ENCODE measurements around the gene MYOF. TPM values are rescaled to one million over a fixed set of nuclear protein-coding genes. Genes with fewer than 3 reads are reported as not detected.
"Not testable (repeated sequence)": the region's sequence is repeated elsewhere in the genome, so short reads cannot be mapped to it uniquely, and the experiment has no call there.

Gene MYOF
- polyA plus RNA-seq, 1 donor (not counting 4 experiments of a cell fraction or from before 2014, with no cell fraction given) = 232 TPM

GRCh38 chr10:93319096-93319495, 163.0 kb downstream of the MYOF start:
- Histone ChIP-seq H3K36me3 (ENCODE audit: control insufficient read depth in 2 of 2, extremely low read depth in 1 of 2, insufficient read depth in 2 of 2, low read length in 2 of 2) (peaks cover 57 to 62% of the 10 kb centered on the region in 2 experiments), H3K79me2 (ENCODE audit: control insufficient read depth, insufficient read depth, low read length) (no peaks in the 10 kb centered on the region), H3K4me2 (ENCODE audit: control insufficient read depth, extremely low read depth, insufficient read depth, low read depth, low read length) (no peak overlapping the region), H3K27me3 (ENCODE audit: control insufficient read depth, extremely low read depth, insufficient read depth, low read length) (no peaks in the 10 kb centered on the region), H3K27ac (ENCODE audit: control insufficient read depth, insufficient read depth, low read length) (no peak overlapping the region), H4K20me1 (ENCODE audit: control insufficient read depth, extremely low read depth, insufficient read depth, low read length) (no peaks in the 10 kb centered on the region), H3K4me3 (ENCODE audit: control insufficient read depth in 2 of 3, extremely low read depth in 1 of 3, insufficient read depth in 2 of 3, low read depth in 1 of 3, low read length in 3 of 3) (no peak overlapping the region), H3K9me3 (ENCODE audit: control insufficient read depth, low read depth, low read length) (no peaks in the 10 kb centered on the region), H3K9ac (ENCODE audit: control insufficient read depth, extremely low read depth, insufficient read depth, low read length) (no peak overlapping the region), H3K9me1 (ENCODE audit: control insufficient read depth, extremely low read depth, insufficient read depth, low read length) (no peaks in the 10 kb centered on the region), H2AFZ (ENCODE audit: control insufficient read depth, low read length) (no peak overlapping the region), H3K4me1 (ENCODE audit: control insufficient read depth, extremely low read depth, insufficient read depth, low read length) (no peaks in the 10 kb centered on the region)
- no peak for FAIRE-seq
- TF ChIP-seq CTCF (optimal IDR thresholded peaks at IDR 0.05 in 1 of 3, IDR thresholded peaks at IDR 0.05 in 1 of 3, conservative IDR thresholded peaks at IDR 0.05 in 1 of 3; ENCODE audit: extremely low read depth in 1 of 3, insufficient read depth in 2 of 3, low read length in 3 of 3) (no peak), EZH2 (IDR thresholded peaks at IDR 0.05; ENCODE audit: low read length) (no peak)
- dilution Hi-C loops (cut with MboI; ENCODE audit: extremely low pct_ligation_motif_present, low sequenced_read_pairs) = no loop called here
- no peak for DNase-seq (ENCODE audit: low read depth, low spot score)

GRCh38 chr10:93315246-93315645, 166.9 kb downstream of the MYOF start:
- Histone ChIP-seq H3K4me2 (ENCODE audit: control insufficient read depth, extremely low read depth, insufficient read depth, low read depth, low read length) (no peak overlapping the region), H3K79me2 (ENCODE audit: control insufficient read depth, insufficient read depth, low read length) (no peaks in the 10 kb centered on the region), H3K36me3 (ENCODE audit: control insufficient read depth in 2 of 2, extremely low read depth in 1 of 2, insufficient read depth in 2 of 2, low read length in 2 of 2) (peaks cover 56 to 62% of the 10 kb centered on the region in 2 experiments), H3K9me1 (ENCODE audit: control insufficient read depth, extremely low read depth, insufficient read depth, low read length) (no peaks in the 10 kb centered on the region), H3K9me3 (ENCODE audit: control insufficient read depth, low read depth, low read length) (no peaks in the 10 kb centered on the region), H3K4me3 (ENCODE audit: control insufficient read depth in 2 of 3, extremely low read depth in 1 of 3, insufficient read depth in 2 of 3, low read depth in 1 of 3, low read length in 3 of 3) (no peak overlapping the region), H3K4me1 (ENCODE audit: control insufficient read depth, extremely low read depth, insufficient read depth, low read length) (no peaks in the 10 kb centered on the region), H3K27me3 (ENCODE audit: control insufficient read depth, extremely low read depth, insufficient read depth, low read length) (no peaks in the 10 kb centered on the region), H3K27ac (ENCODE audit: control insufficient read depth, insufficient read depth, low read length) (no peak overlapping the region), H3K9ac (ENCODE audit: control insufficient read depth, extremely low read depth, insufficient read depth, low read length) (no peak overlapping the region), H2AFZ (ENCODE audit: control insufficient read depth, low read length) (no peak overlapping the region), H4K20me1 (ENCODE audit: control insufficient read depth, extremely low read depth, insufficient read depth, low read length) (no peaks in the 10 kb centered on the region)
- dilution Hi-C loops (cut with MboI; ENCODE audit: extremely low pct_ligation_motif_present, low sequenced_read_pairs) = no loop called here
- FAIRE-seq = no peak
- TF ChIP-seq CTCF (optimal IDR thresholded peaks at IDR 0.05 in 1 of 3, IDR thresholded peaks at IDR 0.05 in 1 of 3, conservative IDR thresholded peaks at IDR 0.05 in 1 of 3; ENCODE audit: extremely low read depth in 1 of 3, insufficient read depth in 2 of 3, low read length in 3 of 3) (no peak), EZH2 (IDR thresholded peaks at IDR 0.05; ENCODE audit: low read length) (no peak)
- DNase-seq (ENCODE audit: low read depth, low spot score) = no peak

GRCh38 chr10:93314656-93315055, 167.5 kb downstream of the MYOF start:
- H3K4me3 ChIP-seq (ENCODE audit: control insufficient read depth in 2 of 3, extremely low read depth in 1 of 3, insufficient read depth in 2 of 3, low read depth in 1 of 3, low read length in 3 of 3); H3K9me1 ChIP-seq (ENCODE audit: control insufficient read depth, extremely low read depth, insufficient read depth, low read length); H3K27ac ChIP-seq (ENCODE audit: control insufficient read depth, insufficient read depth, low read length); FAIRE-seq; H3K9ac ChIP-seq (ENCODE audit: control insufficient read depth, extremely low read depth, insufficient read depth, low read length); H3K4me1 ChIP-seq (ENCODE audit: control insufficient read depth, extremely low read depth, insufficient read depth, low read length); H3K79me2 ChIP-seq (ENCODE audit: control insufficient read depth, insufficient read depth, low read length); H4K20me1 ChIP-seq (ENCODE audit: control insufficient read depth, extremely low read depth, insufficient read depth, low read length); DNase-seq (ENCODE audit: low read depth, low spot score); H3K9me3 ChIP-seq (ENCODE audit: control insufficient read depth, low read depth, low read length); H3K27me3 ChIP-seq (ENCODE audit: control insufficient read depth, extremely low read depth, insufficient read depth, low read length); dilution Hi-C loops (cut with MboI; ENCODE audit: extremely low pct_ligation_motif_present, low sequenced_read_pairs); H2AFZ ChIP-seq (ENCODE audit: control insufficient read depth, low read length); H3K4me2 ChIP-seq (ENCODE audit: control insufficient read depth, extremely low read depth, insufficient read depth, low read depth, low read length): not testable (repeated sequence)
- peaks cover 57 to 62% of the 10 kb centered on the region in 2 experiments for H3K36me3 ChIP-seq (ENCODE audit: control insufficient read depth in 2 of 2, extremely low read depth in 1 of 2, insufficient read depth in 2 of 2, low read length in 2 of 2)
